Liver (tissue), 3 donors: ENCODE measurements around the gene PADI6.

Experiments
- FOXA1 ChIP-seq: IDR thresholded peaks from 2 replicates; pipeline ENCODE4 v1.6.1; 2016; ENCODE audit warnings: antibody characterized with exemption
- GABPA ChIP-seq, 2 donors: IDR thresholded peaks in 1 of 2; conservative IDR thresholded peaks in 1 of 2; 2 replicates each; pipeline ENCODE4 v1.6.1; 2016; ENCODE audit warnings: antibody characterized with exemption in 2 of 2, mild to moderate bottlenecking in 1 of 2, moderate library complexity in 1 of 2
- JUND ChIP-seq, 2 donors: IDR thresholded peaks; 2 replicates each; pipeline ENCODE4 v1.6.1; 2016; ENCODE audit warnings: antibody characterized with exemption in 2 of 2
- NR2F2 ChIP-seq: IDR thresholded peaks from 2 replicates; pipeline ENCODE4 v1.6.1; 2016; ENCODE audit warnings: antibody characterized with exemption
- RAD21 ChIP-seq, 2 donors: IDR thresholded peaks; 2 replicates each; pipeline ENCODE4 v1.6.1; 2016; ENCODE audit warnings: antibody characterized with exemption in 2 of 2, mild to moderate bottlenecking in 2 of 2
- REST ChIP-seq: IDR thresholded peaks from 2 replicates; pipeline ENCODE4 v1.6.1; 2016; ENCODE audit warnings: antibody characterized with exemption, mild to moderate bottlenecking
- SP1 ChIP-seq: IDR thresholded peaks from 2 replicates; pipeline ENCODE4 v1.6.1; 2018; ENCODE audit warnings: antibody characterized with exemption, mild to moderate bottlenecking
- TAF1 ChIP-seq: conservative IDR thresholded peaks from 2 replicates; pipeline ENCODE4 v1.6.1; 2016; ENCODE audit warnings: antibody characterized with exemption, mild to moderate bottlenecking
- YY1 ChIP-seq: IDR thresholded peaks from 2 replicates; pipeline ENCODE4 v1.6.1; 2016; ENCODE audit warnings: antibody characterized with exemption, mild to moderate bottlenecking
- TF ChIP-seq, protein P1 (sequence below): IDR thresholded peaks from 2 replicates; pipeline ENCODE4 v1.6.1; 2016; ENCODE audit warnings: antibody characterized with exemption
- TF ChIP-seq, protein P2 (sequence below): fragments of 150-350 bp; IDR thresholded peaks from 2 replicates; pipeline ENCODE4 v1.5.1; 2017; ENCODE audit warnings: improper control_type of control experiment, low read depth, low read length; ENCODE audit not compliant: missing input control
- TF ChIP-seq, protein P3 (sequence below): IDR thresholded peaks from 2 replicates; pipeline ENCODE4 v1.6.1; 2016; ENCODE audit warnings: antibody characterized with exemption
- donor health status: healthy.
- donor health status: healthy.

GRCh38 chr1:17346046-17346789, 25.8 kb upstream of the PADI6 start:
- TF ChIP-seq, protein P1, sequence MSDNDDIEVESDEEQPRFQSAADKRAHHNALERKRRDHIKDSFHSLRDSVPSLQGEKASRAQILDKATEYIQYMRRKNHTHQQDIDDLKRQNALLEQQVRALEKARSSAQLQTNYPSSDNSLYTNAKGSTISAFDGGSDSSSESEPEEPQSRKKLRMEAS = no peak
- TF ChIP-seq, protein P2, sequence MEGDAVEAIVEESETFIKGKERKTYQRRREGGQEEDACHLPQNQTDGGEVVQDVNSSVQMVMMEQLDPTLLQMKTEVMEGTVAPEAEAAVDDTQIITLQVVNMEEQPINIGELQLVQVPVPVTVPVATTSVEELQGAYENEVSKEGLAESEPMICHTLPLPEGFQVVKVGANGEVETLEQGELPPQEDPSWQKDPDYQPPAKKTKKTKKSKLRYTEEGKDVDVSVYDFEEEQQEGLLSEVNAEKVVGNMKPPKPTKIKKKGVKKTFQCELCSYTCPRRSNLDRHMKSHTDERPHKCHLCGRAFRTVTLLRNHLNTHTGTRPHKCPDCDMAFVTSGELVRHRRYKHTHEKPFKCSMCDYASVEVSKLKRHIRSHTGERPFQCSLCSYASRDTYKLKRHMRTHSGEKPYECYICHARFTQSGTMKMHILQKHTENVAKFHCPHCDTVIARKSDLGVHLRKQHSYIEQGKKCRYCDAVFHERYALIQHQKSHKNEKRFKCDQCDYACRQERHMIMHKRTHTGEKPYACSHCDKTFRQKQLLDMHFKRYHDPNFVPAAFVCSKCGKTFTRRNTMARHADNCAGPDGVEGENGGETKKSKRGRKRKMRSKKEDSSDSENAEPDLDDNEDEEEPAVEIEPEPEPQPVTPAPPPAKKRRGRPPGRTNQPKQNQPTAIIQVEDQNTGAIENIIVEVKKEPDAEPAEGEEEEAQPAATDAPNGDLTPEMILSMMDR = no peak
- TF ChIP-seq SP1 (no peak), YY1 (no peak), FOXA1 (no peak), RAD21 (IDR thresholded peaks at IDR 0.05) (no peak), JUND (IDR thresholded peaks at IDR 0.05) (no peak), NR2F2 (no peak), GABPA (IDR thresholded peaks at IDR 0.05 in 1 of 2, conservative IDR thresholded peaks at IDR 0.05 in 1 of 2) (no peak), TAF1 (no peak), REST (no peak)
- TF ChIP-seq, protein P3, sequence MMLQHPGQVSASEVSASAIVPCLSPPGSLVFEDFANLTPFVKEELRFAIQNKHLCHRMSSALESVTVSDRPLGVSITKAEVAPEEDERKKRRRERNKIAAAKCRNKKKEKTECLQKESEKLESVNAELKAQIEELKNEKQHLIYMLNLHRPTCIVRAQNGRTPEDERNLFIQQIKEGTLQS = no peak
